CD4-positive, alpha-beta memory T cell (primary cell): ENCODE measurements around the gene KRTAP10-3. TPM values are rescaled to one million over a fixed set of nuclear protein-coding genes. Genes with fewer than 3 reads are reported as not detected.

Source experiments
- CTCF ChIA-PET: fragments of 350-600 bp; sonication (Branson Sonifier 250); formaldehyde crosslinking; loops from one replicate; lab custom pipeline; 2021; ENCODE audit warnings: inconsistent platforms; ENCODE audit not compliant: partially characterized antibody; lab: Charles Lee
- POLR2A ChIA-PET: fragments of 350-600 bp; sonication (Branson Sonifier 250); formaldehyde crosslinking; loops from one replicate; lab custom pipeline; 2021; ENCODE audit not compliant: partially characterized antibody; lab: Charles Lee
- DNase-seq, 5 donors: peaks; one replicate each; pipeline versions ENCODE4 v3.0.0 to v3.0.0-alpha.2; 2020 to 2022; ENCODE audit warnings: mixed read lengths in 1 of 5
- H3K27ac ChIP-seq: one replicate; pipeline ENCODE4 v1.7.0; 2013; ENCODE audit warnings: low read depth, low read length
- H3K27me3 ChIP-seq: 2 replicates; pipeline ENCODE4 v1.7.0; 2013; ENCODE audit warnings: mild to moderate bottlenecking, low read length, moderate library complexity; ENCODE audit not compliant: insufficient read depth
- H3K36me3 ChIP-seq: 2 replicates; pipeline ENCODE4 v1.7.0; 2013; ENCODE audit warnings: mild to moderate bottlenecking, low read length, moderate library complexity; ENCODE audit not compliant: insufficient read depth
- H3K4me1 ChIP-seq: 2 replicates; pipeline ENCODE4 v1.7.0; 2013; ENCODE audit warnings: mild to moderate bottlenecking, low read length, moderate library complexity; ENCODE audit not compliant: insufficient read depth
- H3K4me3 ChIP-seq, 2 donors: one replicate each; pipeline ENCODE4 v1.7.0; 2013; ENCODE audit warnings: low read length in 2 of 2, mild to moderate bottlenecking in 1 of 2
- H3K9me3 ChIP-seq, 2 donors: one replicate each; pipeline ENCODE4 v1.7.0; 2013; ENCODE audit warnings: low read length in 2 of 2, control low read depth in 1 of 2; ENCODE audit not compliant: control insufficient read depth in 1 of 2
- H3K27ac Mint-ChIP-seq, 7 donors: one replicate each; pipeline ENCODE4 v1.8.0; 2020 to 2021; ENCODE audit warnings: mixed read lengths in 7 of 7, mild to moderate bottlenecking in 6 of 7, inconsistent platforms in 3 of 7, moderate library complexity in 3 of 7
- H3K27me3 Mint-ChIP-seq, 2 donors: one replicate each; pipeline ENCODE4 v1.8.0; 2020 to 2021; ENCODE audit warnings: mixed read lengths in 2 of 2
- H3K36me3 Mint-ChIP-seq, 2 donors: one replicate each; pipeline ENCODE4 v1.8.0; 2020 to 2021; ENCODE audit warnings: mixed read lengths in 2 of 2, inconsistent platforms in 1 of 2, mild to moderate bottlenecking in 1 of 2
- H3K4me1 Mint-ChIP-seq, 4 donors: one replicate each; pipeline ENCODE4 v1.8.0; 2020 to 2021; ENCODE audit warnings: mixed read lengths in 4 of 4, mild to moderate bottlenecking in 1 of 4
- H3K4me3 Mint-ChIP-seq, 8 donors: one replicate each; pipeline ENCODE4 v1.8.0; 2020 to 2021; ENCODE audit warnings: mixed read lengths in 8 of 8, mild to moderate bottlenecking in 7 of 8, moderate library complexity in 6 of 8, inconsistent platforms in 3 of 8
- H3K9me3 Mint-ChIP-seq, 8 donors: one replicate each; pipeline ENCODE4 v1.8.0; 2020 to 2021; ENCODE audit warnings: mixed read lengths in 8 of 8, mild to moderate bottlenecking in 5 of 8, inconsistent platforms in 3 of 8, moderate library complexity in 1 of 8
- intact Hi-C: fragments of 100-400 bp; cut with micrococcal nuclease; formaldehyde crosslinking; loops from one replicate; pipeline ENCODE4 v1.15.1; 2023
- polyA plus RNA-seq, 2 donors: library from polyadenylated mRNA; unstranded; fragments of 300-500 nt; fragmentation: Illumina TruSeq; gene quantifications; one replicate each; pipeline ENCODE4 v1.2.3, GENCODE V29; 2021
- total RNA-seq, 2 experiments: library from RNA; stranded (reverse); gene quantifications; one replicate each; pipeline ENCODE4 v1.2.3, GENCODE V29; 2021

The KRTAP10-3 gene
- total and polyA plus RNA-seq, 4 experiments from 2014 or later, result not detected

DNA sequence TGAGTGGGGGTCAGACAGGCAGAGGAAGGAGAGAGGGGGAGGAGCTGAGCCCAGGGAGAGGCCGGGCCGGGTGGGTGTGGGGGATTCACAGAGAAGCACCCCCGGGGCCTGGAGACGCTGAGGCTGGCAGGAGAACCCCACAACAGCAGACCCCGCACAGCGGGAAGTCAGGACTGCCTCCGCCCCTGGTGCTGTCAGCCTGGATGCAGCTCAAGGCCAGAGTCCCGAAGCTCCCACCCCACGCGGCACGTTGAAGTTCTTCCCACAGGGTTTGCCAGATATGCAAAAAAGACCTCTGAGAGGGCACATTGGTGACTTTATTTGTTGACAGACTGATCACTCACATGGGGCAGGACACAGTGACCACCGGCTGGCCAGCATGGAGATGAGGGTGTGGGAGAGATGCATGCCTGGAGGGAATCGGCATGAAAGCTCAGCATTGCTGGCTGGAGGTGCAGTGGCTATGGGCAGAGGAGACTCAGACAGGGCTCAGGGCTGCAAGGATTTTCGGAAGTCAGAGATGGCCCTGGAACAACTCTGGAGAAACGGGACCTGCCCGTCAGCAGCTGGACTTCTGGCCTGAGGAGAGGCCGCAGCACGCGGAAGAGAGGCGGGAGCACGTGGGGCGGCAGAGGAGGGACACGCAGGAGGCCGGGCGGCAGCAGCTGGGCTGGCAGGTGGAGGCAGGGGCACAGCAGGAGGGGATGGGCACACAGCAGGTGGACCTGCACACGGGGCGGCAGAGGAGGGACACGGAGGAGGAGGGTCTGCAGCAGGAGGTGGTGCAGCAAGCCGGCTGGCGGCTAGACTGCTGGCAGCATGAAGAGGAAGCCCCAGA, 885 bp downstream of the KRTAP10-3 start:
- no peak overlapping the region for H3K27ac ChIP-seq
- Mint-ChIP-seq H3K27ac (peak overlapping the region in 1 of 7 donors; percentile 79), H3K4me1 (no peaks in the 10 kb centered on the region), H3K27me3 (peaks cover 0 to 4% of the 10 kb centered on the region in 2 donors), H3K4me3 (no peak overlapping the region), H3K9me3 (peaks cover 2 to 47% (median 25%) of the 10 kb centered on the region in 8 donors), H3K36me3 (peaks cover 2 to 3% of the 10 kb centered on the region in 2 donors)
- H3K27me3 ChIP-seq, result no peaks in the 10 kb centered on the region
- ChIA-PET CTCF (no interaction called here), POLR2A (no interaction called here)
- no peak for DNase-seq
- no peak overlapping the region for H3K4me3 ChIP-seq
- no peaks in the 10 kb centered on the region for H3K4me1 ChIP-seq
- intact Hi-C loops, result no loop called here
- H3K36me3 ChIP-seq, result no peaks in the 10 kb centered on the region
- H3K9me3 ChIP-seq, result no peaks in the 10 kb centered on the region

DNA sequence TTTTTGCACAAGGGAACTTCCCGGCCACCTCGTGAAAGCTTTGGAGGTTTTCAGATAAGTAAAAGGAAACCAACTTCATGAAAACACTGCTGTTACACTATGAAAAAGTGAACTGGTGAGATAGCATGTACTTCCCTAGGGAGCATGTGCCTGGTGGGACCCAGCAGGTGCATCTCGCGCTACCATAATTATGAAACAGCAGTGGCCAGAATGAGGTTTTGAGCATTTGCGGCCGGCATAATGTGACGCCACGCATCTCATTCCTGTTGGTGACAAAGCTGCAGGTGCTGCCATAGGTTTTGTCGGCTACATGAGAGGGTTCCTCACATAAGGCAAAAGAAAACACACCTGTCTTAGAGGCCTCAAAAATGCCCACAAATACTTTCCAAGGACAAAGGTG, 1.7 kb downstream of the KRTAP10-3 start:
- Histone ChIP-seq H3K4me3 (no peak overlapping the region), H3K27ac (no peak overlapping the region), H3K4me1 (no peaks in the 10 kb centered on the region), H3K27me3 (no peaks in the 10 kb centered on the region), H3K9me3 (no peaks in the 10 kb centered on the region), H3K36me3 (no peaks in the 10 kb centered on the region)
- Mint-ChIP-seq H3K9me3 (peaks cover 2 to 38% (median 18%) of the 10 kb centered on the region in 8 donors), H3K36me3 (peaks cover 2 to 3% of the 10 kb centered on the region in 2 donors), H3K4me1 (no peaks in the 10 kb centered on the region), H3K27me3 (peaks cover 0 to 4% of the 10 kb centered on the region in 2 donors), H3K27ac (no peak overlapping the region), H3K4me3 (no peak overlapping the region)
- ChIA-PET CTCF (no interaction called here), POLR2A (no interaction called here)
- intact Hi-C loops, result no loop called here
- no peak for DNase-seq

DNA sequence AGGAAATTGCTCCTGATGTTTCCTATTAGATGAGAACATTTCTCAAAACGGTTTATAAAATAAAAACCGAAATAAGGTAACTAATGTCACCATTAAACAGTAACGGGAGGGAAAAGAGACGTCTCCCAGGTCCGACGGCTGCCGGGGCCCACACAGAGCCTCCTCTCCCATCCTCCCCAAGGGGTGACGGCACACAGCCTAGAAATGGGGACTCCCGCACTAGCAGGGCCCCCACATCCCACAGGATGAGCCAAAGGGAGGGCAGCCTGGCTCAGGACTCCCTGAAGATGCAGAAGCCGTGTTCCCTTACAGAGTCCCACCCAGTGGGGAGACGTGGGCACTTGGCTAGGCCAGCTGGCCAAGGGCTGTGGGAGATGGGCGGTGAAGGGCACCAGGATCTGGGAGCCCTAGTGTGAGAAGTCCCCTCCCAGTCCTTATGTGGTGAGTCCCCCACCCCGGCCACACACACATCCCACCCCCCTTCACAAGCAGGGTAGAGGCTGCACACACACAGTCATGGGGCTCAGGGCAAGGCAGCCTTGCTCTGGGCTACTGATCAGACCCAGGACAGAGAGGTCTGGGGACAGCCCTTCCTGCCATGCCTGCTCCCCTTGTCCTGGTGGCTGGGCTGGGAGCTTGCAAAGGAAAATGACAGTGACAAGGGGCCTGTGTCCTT, 3.3 kb downstream of the KRTAP10-3 start:
- POLR2A ChIA-PET, result no interaction called here
- no peak for DNase-seq

DNA sequence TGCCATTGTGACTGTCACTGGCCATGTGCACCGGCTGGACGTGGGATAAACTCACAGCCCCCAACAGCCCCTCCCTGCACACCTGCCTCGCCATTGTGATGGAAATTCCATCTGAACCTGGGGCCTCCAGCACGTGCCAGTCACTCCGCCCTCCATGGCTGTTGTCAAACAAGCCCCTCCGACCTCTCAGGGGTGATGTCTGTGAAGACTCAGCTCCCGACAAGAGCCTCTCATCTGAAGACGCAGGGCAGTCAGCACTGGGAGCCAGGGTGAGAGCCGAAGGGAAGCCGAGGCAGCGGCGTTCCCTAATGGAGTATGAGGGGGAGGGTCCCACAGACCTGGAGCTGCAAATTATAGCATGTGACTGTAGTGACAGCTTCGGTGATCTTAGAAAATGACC, 5.9 kb downstream of the KRTAP10-3 start:
- Mint-ChIP-seq H3K4me3 (no peak overlapping the region), H3K4me1 (peaks cover 10 to 24% (median 16%) of the 10 kb centered on the region in 4 donors), H3K36me3 (peaks cover 3 to 10% of the 10 kb centered on the region in 2 donors), H3K27me3 (peaks cover 0 to 1% of the 10 kb centered on the region in 2 donors), H3K27ac (no peak overlapping the region), H3K9me3 (peaks cover 0 to 13% (median 6%) of the 10 kb centered on the region in 8 donors)
- intact Hi-C loops, result no loop called here
- H3K36me3 ChIP-seq, result no peaks in the 10 kb centered on the region
- peaks cover 9% of the 10 kb centered on the region for H3K4me1 ChIP-seq
- H3K27me3 ChIP-seq, result no peaks in the 10 kb centered on the region
- DNase-seq, result no peak
- no peak overlapping the region for H3K4me3 ChIP-seq
- H3K27ac ChIP-seq, result no peak overlapping the region
- CTCF ChIA-PET, result interaction anchor here (1.0 to 1.4 kb wide), 2 partner anchors 42 to 190 kb away, joined by 3 read pairs; no protein-coding TSS in a partner anchor
- POLR2A ChIA-PET, result no interaction called here
- no peaks in the 10 kb centered on the region for H3K9me3 ChIP-seq

More for the DNA sequence above, 3.3 kb downstream of the KRTAP10-3 start:
- Mint-ChIP-seq H3K27ac (no peak overlapping the region), H3K36me3 (peaks cover 0 to 3% of the 10 kb centered on the region in 2 donors), H3K9me3 (peaks cover 0 to 23% (median 9%) of the 10 kb centered on the region in 8 donors), H3K4me1 (peaks cover 0 to 5% (median 0%) of the 10 kb centered on the region in 4 donors), H3K4me3 (no peak overlapping the region), H3K27me3 (peaks cover 0 to 4% of the 10 kb centered on the region in 2 donors)
- CTCF ChIA-PET, result no interaction called here
- Histone ChIP-seq H3K36me3 (no peaks in the 10 kb centered on the region), H3K4me1 (no peaks in the 10 kb centered on the region), H3K27ac (no peak overlapping the region), H3K9me3 (no peaks in the 10 kb centered on the region), H3K4me3 (no peak overlapping the region), H3K27me3 (no peaks in the 10 kb centered on the region)
- intact Hi-C loops, result no loop called here

DNA sequence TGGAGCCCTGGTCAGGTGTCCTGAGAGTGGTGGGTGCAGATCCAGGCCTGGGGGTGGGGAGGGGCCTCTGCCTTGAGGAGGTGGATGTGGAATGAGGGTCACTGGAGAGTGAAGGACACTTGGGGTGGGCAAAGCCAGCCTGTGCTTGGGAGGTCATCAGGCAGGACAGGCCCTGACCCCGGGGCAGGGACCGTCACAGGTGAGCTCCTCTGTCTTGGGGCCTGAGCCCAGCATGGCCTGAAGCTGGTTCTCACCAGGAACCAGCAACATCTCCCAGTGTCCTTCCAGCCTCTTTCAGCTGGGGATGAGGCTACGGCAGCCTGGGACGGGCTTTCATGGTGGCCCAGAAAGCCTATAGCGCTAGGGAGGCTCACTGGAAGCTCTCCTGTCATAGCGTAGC, 6.5 kb downstream of the KRTAP10-3 start:
- H3K27ac ChIP-seq, result no peak overlapping the region
- no peak overlapping the region for H3K4me3 ChIP-seq
- Mint-ChIP-seq H3K4me3 (no peak overlapping the region), H3K27me3 (peaks cover 0 to 1% of the 10 kb centered on the region in 2 donors), H3K27ac (no peak overlapping the region), H3K4me1 (peaks cover 14 to 29% (median 22%) of the 10 kb centered on the region in 4 donors), H3K36me3 (peaks cover 7 to 16% of the 10 kb centered on the region in 2 donors), H3K9me3 (peaks cover 0 to 19% (median 12%) of the 10 kb centered on the region in 8 donors)
- DNase-seq, result no peak
- no peaks in the 10 kb centered on the region for H3K27me3 ChIP-seq
- POLR2A ChIA-PET, result no interaction called here
- H3K9me3 ChIP-seq, result no peaks in the 10 kb centered on the region
- no peaks in the 10 kb centered on the region for H3K36me3 ChIP-seq
- H3K4me1 ChIP-seq, result peaks cover 15% of the 10 kb centered on the region
- intact Hi-C loops, result no loop called here
- CTCF ChIA-PET, result no interaction called here

DNA sequence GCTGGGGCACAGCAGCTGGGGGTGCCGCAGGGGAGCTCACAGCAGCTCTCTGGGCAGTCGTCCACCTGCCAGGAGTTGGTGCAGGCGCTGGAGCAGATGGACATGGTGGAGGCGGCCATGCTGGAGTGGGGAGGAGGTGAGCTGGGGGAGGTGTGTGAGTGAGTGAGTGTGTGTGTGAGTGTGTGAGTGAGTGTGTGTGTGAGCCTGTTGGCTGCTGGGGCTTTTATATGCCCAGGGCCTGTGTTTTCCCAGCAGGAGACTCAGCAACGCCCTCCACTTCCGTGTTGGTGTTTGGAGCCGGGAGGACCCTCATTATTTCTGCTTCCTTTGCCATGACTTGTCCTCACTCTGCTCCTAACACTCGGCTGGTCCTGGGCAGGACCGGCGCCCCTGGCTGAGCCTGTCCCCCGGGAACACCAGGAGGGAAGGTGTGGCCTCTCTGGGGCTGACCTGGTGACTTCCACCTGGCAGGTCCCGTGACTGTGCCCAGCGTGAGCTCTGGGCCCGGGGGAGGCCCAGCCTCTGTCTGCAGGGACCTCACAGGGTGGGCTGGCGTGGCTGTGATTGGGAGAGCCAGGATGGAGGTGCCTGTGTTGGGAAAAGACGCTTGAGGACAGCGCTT, 7.1 kb downstream of the KRTAP10-3 start, which contains the start of gene KRTAP10-2:
Gene KRTAP10-2 (minus strand): TSS at position 166 of the 622 bp plus-strand sequence. CDS start 47 bp downstream, at position 119.
- CTCF ChIA-PET, result no interaction called here
- H3K4me1 ChIP-seq, result peaks cover 20% of the 10 kb centered on the region
- intact Hi-C loops, result no loop called here

More for the DNA sequence above, 7.1 kb downstream of the KRTAP10-3 start, which contains the start of gene KRTAP10-2:
- no peak within 1 kb of the TSS for H3K27ac ChIP-seq
- DNase-seq, result no peak
- no peaks in the 10 kb centered on the region for H3K36me3 ChIP-seq
- peaks cover 19 to 35% (median 27%) of the 10 kb centered on the region in 4 donors for H3K4me1 Mint-ChIP-seq
- H3K36me3 Mint-ChIP-seq, result peaks cover 13 to 22% of the 10 kb centered on the region in 2 donors
- H3K27me3 ChIP-seq, result no peaks in the 10 kb centered on the region
- H3K9me3 Mint-ChIP-seq, result peaks cover 0 to 26% (median 18%) of the 10 kb centered on the region in 8 donors
- H3K27me3 Mint-ChIP-seq, result peaks cover 0 to 1% of the 10 kb centered on the region in 2 donors
- no peaks in the 10 kb centered on the region for H3K9me3 ChIP-seq
- peak within 1 kb of the TSS in 1 of 7 donors; percentile 73 for H3K27ac Mint-ChIP-seq
- no peak within 1 kb of the TSS for H3K4me3 ChIP-seq
- H3K4me3 Mint-ChIP-seq, result peak within 1 kb of the TSS in 1 of 8 donors; percentile 29
- POLR2A ChIA-PET, result no interaction called here
